Measurements from ENCODE around the gene ENOX1. TPM values are rescaled to one million over a fixed set of nuclear protein-coding genes. Genes with fewer than 3 reads are reported as not detected.

ENOX1 gene
- total RNA-seq, 1 donor: 7.4 TPM

- no peak for DNase-seq (ENCODE audit: low read depth)
- no peak for TF ChIP-seq CTCF (IDR thresholded peaks at IDR 0.05; ENCODE audit: insufficient read depth, low read length)
- H3K4me3 ChIP-seq (ENCODE audit: low read depth, low read length): no peak overlapping the region
Measured at GRCh38 chr13:43666403-43666802, 120.4 kb downstream of the ENOX1 start.

- no peak for DNase-seq (ENCODE audit: low read depth)
- H3K4me3 ChIP-seq (ENCODE audit: low read depth, low read length): no peak overlapping the region
- TF ChIP-seq CTCF (IDR thresholded peaks at IDR 0.05; ENCODE audit: insufficient read depth, low read length): no peak
Measured at GRCh38 chr13:43665388-43665787, 121.4 kb downstream of the ENOX1 start.

- no peak for TF ChIP-seq CTCF (IDR thresholded peaks at IDR 0.05; ENCODE audit: insufficient read depth, low read length)
- H3K4me3 ChIP-seq (ENCODE audit: low read depth, low read length): no peak overlapping the region
- DNase-seq (ENCODE audit: low read depth): peak; percentile 70
Measured at GRCh38 chr13:43664700-43665191, 122.0 kb downstream of the ENOX1 start.

GRCh38 chr13:43663474-43664090 lies 123.2 kb downstream of the ENOX1 start:
- no peak for TF ChIP-seq CTCF (IDR thresholded peaks at IDR 0.05; ENCODE audit: insufficient read depth, low read length)

GRCh38 chr13:43662976-43663375 lies 123.8 kb downstream of the ENOX1 start:
- no peak for TF ChIP-seq CTCF (IDR thresholded peaks at IDR 0.05; ENCODE audit: insufficient read depth, low read length)
- no peak overlapping the region for H3K4me3 ChIP-seq (ENCODE audit: low read depth, low read length)
- DNase-seq (ENCODE audit: low read depth): no peak

More at GRCh38 chr13:43663474-43664090, 123.2 kb downstream of the ENOX1 start:
- no peak overlapping the region for H3K4me3 ChIP-seq (ENCODE audit: low read depth, low read length)
- peak; percentile 42 for DNase-seq (ENCODE audit: low read depth)

- no peak for TF ChIP-seq CTCF (IDR thresholded peaks at IDR 0.05; ENCODE audit: insufficient read depth, low read length)
- DNase-seq (ENCODE audit: low read depth): no peak
- no peak overlapping the region for H3K4me3 ChIP-seq (ENCODE audit: low read depth, low read length)
Measured at GRCh38 chr13:43661161-43661830, 125.5 kb downstream of the ENOX1 start.
